Lower leg skin (tissue), 4 donors: ENCODE results near the gene NF2. TPM values are rescaled to one million over a fixed set of nuclear protein-coding genes. Genes with fewer than 3 reads are reported as not detected.
"Not testable (repeated sequence)": the region's sequence is repeated elsewhere in the genome, so short reads cannot be mapped to it uniquely, and the experiment has no call there.

Source experiments
- DNase-seq, 2 donors: peaks; one replicate each; pipeline ENCODE4 v3.0.0-alpha.2; 2019; ENCODE audit warnings: low spot score in 2 of 2
- H3K4me3 ChIP-seq: fragments of 200-600 bp; sonication (generic); 2 replicates; pipeline ENCODE4 v1.5.1; 2017; ENCODE audit warnings: mild to moderate bottlenecking, low read depth; ENCODE audit not compliant: poor library complexity, severe bottlenecking
- CTCF ChIP-seq, 3 donors: fragments of 450-650 bp; IDR thresholded peaks; one replicate each; pipeline ENCODE4 v1.5.1; 2016; ENCODE audit warnings: antibody characterized with exemption in 3 of 3, mild to moderate bottlenecking in 3 of 3, moderate library complexity in 2 of 3
- POLR2A ChIP-seq, 2 donors: fragments of 450-650 bp; IDR thresholded peaks; one replicate each; pipeline ENCODE4 v1.6.1; 2016 to 2017; ENCODE audit warnings: antibody characterized with exemption in 2 of 2, mild to moderate bottlenecking in 1 of 2, moderate library complexity in 1 of 2
- WGBS, 2 donors: methylation state at CpG; one replicate each; pipeline ENCODE4 v1.1.5; 2018; 5-methylcytosine and 5-hydroxymethylcytosine counted together
- intact Hi-C: fragments of 100-400 bp; cut with DNase I; formaldehyde crosslinking; loops from one replicate; pipeline ENCODE4 v1.15.0; 2023; ENCODE audit warnings: low total_unique reads
- total RNA-seq, 4 donors: library from RNA; depleted of rRNA; stranded (reverse); fragments of >200 nt; gene quantifications; one replicate each; pipeline ENCODE4 v1.1.0, GENCODE V29; 2016

The NF2 gene
- 10 to 100 TPM; 16.7 to 32.0 (median 25.2) TPM for total RNA-seq

DNA sequence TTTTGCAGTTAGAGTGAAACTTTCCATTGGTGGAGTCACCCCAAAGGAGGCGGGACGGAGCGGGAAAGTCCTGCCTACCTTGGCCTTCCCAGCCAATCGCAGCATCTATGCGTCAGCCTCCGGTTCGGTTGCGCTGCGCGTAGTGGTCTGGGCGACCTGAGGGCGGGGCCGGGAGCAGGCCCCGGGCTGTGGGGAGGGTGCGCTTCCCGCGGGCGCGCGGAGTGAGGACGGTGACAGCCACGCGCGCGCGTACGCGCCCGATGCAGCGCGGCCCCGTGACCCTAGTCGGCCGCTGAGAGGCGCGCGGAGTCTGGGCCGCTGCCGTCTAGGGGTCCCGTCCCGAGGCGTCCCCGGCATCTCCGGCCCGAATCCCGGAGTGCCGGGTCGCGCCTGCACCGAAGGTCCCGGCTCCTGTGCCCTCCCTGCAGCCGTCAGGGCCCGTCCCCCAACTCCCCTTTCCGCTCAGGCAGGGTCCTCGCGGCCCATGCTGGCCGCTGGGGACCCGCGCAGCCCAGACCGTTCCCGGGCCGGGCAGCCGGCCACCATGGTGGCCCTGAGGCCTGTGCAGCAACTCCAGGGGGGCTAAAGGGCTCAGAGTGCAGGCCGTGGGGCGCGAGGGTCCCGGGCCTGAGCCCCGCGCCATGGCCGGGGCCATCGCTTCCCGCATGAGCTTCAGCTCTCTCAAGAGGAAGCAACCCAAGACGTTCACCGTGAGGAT is at the start of gene NF2:
Gene NF2, plus strand, starts transcription at position 276 of the 718 bp plus-strand sequence. Its CDS starts 366 bp downstream, at position 642.
- H3K4me3 ChIP-seq: peak within 1 kb of the TSS; percentile 92
- WGBS, 2 donors: 0 to 1% methylated on average over 7 to 33 of the region's 74 CpGs
- TF ChIP-seq POLR2A (IDR thresholded peaks at IDR 0.05): no peak
- no peak for TF ChIP-seq CTCF (IDR thresholded peaks at IDR 0.05)
- intact Hi-C loops: no loop called here
- DNase-seq: peak; percentile 98 to 99

- intact Hi-C loops: no loop called here
Observed at GRCh38 chr22:29555065-29555644, 48.3 kb upstream of the NF2 start.

DNA sequence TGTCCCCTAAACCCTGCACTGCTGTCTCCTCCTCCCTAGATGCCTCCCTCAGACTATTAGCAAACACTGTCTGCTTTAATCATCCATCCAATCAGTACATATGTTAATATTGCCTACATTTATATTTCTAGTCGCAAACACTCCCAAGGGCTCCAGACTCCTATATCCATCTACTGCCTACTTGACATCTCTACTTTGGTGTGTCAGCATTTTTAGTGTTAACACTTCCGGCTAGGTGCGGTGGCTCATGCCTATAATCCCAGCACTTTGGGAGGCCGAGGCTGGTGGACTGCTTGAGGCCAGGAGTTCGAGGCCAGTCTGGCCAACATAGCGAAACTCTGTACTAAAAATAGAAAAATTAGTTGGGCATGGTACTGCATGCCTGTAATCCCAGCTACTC is 44.4 kb upstream of the NF2 start:
- TF ChIP-seq POLR2A (IDR thresholded peaks at IDR 0.05): no peak
- no peak for TF ChIP-seq CTCF (IDR thresholded peaks at IDR 0.05)

More at GRCh38 chr22:29555065-29555644, 48.3 kb upstream of the NF2 start:
- 38 to 39% methylated on average over 4 of the region's 4 CpGs for whole genome bisulfite sequencing, 2 donors
- H3K4me3 ChIP-seq: no peak overlapping the region
- no peak for DNase-seq
- no peak for TF ChIP-seq CTCF (IDR thresholded peaks at IDR 0.05)
- no peak for TF ChIP-seq POLR2A (IDR thresholded peaks at IDR 0.05)

DNA sequence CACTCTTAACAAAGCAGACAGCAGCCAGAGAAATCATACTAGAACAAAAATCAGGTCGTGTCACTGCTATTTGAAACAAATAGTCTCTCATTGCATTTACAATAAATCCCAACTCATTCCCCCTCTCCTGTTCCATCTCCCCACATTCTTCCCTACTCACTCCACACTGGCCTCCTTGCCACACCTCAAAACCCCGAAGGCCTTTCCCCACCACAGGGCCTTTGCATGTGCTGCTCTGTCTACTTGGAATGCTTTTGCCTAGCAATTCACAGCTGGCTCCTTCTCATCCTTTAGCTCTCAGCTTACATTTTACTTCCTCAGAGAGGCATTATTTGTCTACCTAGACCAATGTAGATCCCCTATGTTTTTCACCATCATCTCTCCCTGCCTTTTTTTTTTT is 43.6 kb upstream of the NF2 start:
- no peak for DNase-seq
- TF ChIP-seq POLR2A (IDR thresholded peaks at IDR 0.05): no peak
- no peak for TF ChIP-seq CTCF (IDR thresholded peaks at IDR 0.05)
- 92 to 96% methylated on average over 2 of the region's 2 CpGs for WGBS, 2 donors
- no peak overlapping the region for H3K4me3 ChIP-seq
- intact Hi-C loops: no loop called here

More for the DNA sequence above, 44.4 kb upstream of the NF2 start:
- H3K4me3 ChIP-seq: no peak overlapping the region
- no peak for DNase-seq
- intact Hi-C loops: no loop called here
- whole genome bisulfite sequencing, 2 donors: 92 to 94% methylated on average over 6 of the region's 6 CpGs

DNA sequence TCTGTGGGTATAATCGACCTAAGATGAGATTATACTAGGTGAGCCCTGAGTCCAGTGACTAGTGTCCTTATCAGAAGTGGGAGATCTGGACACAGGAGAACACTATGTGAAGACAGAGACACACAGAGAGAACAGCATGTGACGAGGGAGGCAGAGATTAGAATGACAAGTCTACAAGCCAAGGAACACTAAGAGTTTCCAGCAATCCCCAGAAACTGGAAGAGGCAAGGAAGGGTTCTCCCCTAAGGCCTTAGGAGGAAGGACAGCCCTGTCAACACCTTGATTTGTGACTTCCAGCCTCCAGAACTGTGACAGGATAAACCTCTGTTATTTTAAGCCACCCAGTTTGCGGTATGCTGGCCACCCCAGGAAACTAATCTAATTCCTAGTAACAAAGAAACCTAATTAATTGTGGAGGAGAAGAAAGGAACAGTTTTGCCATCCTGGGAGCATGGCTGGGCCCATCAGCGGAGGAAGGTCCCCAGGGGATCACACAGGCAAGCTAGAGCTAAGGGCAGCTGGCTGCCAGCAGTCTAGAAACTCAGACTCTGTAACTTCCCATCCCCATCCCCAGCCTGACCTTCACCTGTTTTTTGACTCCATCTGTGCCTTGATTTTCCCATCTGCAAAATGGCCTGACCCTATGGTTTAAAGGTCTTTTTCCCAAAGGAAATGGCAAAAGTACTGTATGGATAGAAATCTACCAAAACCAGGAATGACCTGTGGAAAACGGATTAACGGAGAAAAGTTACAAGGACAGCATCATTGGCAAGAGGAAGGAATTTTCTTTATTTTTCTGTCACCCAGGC is 39.6 kb upstream of the NF2 start:
- H3K4me3 ChIP-seq: no peak overlapping the region
- intact Hi-C loops: no loop called here
- DNase-seq: no peak
- WGBS, 2 donors: 86 to 92% methylated on average over 6 of the region's 6 CpGs
- TF ChIP-seq POLR2A (IDR thresholded peaks at IDR 0.05): no peak
- no peak for TF ChIP-seq CTCF (IDR thresholded peaks at IDR 0.05)

DNA sequence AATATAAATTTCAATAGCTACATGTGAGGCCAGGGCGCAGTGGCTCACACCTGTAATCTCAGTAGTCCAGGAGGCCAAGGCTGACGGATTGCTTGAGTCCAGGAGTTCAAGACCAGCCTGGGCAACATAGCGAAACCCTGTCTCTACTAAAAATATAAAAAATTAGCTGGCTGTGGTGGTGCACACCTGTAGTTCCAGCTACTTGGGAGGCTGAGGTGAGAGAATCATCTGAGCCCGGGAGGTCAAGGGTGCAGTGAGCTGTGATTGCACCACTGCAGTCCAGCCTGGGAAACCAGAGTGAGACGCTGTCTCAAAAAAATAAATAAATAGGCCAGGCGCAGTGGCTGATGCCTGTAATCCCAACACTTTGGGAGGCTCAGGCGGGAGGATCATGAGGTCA is 36.9 kb upstream of the NF2 start:
- WGBS, 2 donors: 97 to 98% methylated on average over 7 of the region's 7 CpGs
- not testable (repeated sequence) for DNase-seq

More for the DNA sequence above, 36.9 kb upstream of the NF2 start:
- H3K4me3 ChIP-seq, intact Hi-C loops: not testable (repeated sequence)
